Mucosa of stomach (tissue), 1 donor: Measurements from ENCODE around the gene TOPORS.
A peak's percentile ranks its signal among the peaks of the same experiment; 100 is the strongest.
"Not testable (repeated sequence)": the region's sequence is repeated elsewhere in the genome, so short reads cannot be mapped to it uniquely, and the experiment has no call there.

Experiments used
- H3K27me3 ChIP-seq: one replicate; pipeline ENCODE4 v1.7.0; 2013; ENCODE audit warnings: mild to moderate bottlenecking, low read length; ENCODE audit not compliant: control insufficient read depth, insufficient read depth
- H3K36me3 ChIP-seq: one replicate; pipeline ENCODE4 v1.7.0; 2013; ENCODE audit warnings: low read length; ENCODE audit not compliant: control insufficient read depth, insufficient read depth
- H3K4me1 ChIP-seq: one replicate; pipeline ENCODE4 v1.7.0; 2013; ENCODE audit warnings: mild to moderate bottlenecking, low read length; ENCODE audit not compliant: control insufficient read depth, insufficient read depth
- H3K4me3 ChIP-seq: one replicate; pipeline ENCODE4 v1.7.0; 2013; ENCODE audit warnings: low read length
- H3K9ac ChIP-seq: one replicate; pipeline ENCODE4 v1.7.0; 2013; ENCODE audit warnings: mild to moderate bottlenecking, low read length, moderate library complexity
- H3K9me3 ChIP-seq: one replicate; pipeline ENCODE4 v1.7.0; 2013; ENCODE audit warnings: mild to moderate bottlenecking, low read length, moderate library complexity; ENCODE audit not compliant: control insufficient read depth
- donor health status: Pancreatic carcinoma.

The TOPORS gene

DNA sequence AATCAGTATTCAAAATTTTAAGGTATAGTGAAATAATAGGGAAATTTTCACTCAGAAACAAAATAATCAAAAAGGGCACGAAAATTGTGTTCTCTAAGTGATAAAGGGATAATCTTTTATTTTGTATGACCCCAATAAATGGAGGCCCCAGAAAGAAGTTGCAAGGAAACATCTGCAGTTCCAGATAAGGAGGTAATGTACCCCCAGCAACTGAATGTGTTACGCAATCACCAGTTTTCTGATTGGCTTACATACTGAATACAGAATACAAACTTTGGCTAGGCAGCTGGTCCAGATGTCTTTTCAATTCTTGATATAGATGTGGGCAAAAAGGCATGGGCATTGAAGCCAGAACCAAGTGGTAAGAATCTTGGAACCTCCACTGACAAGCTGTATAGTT lies 1.7 kb upstream of the TOPORS start:
- H3K36me3 ChIP-seq = no peaks in the 10 kb centered on the region
- no peak overlapping the region for H3K4me3 ChIP-seq
- no peaks in the 10 kb centered on the region for H3K27me3 ChIP-seq
- no peaks in the 10 kb centered on the region for H3K9me3 ChIP-seq
- no peak overlapping the region for H3K9ac ChIP-seq
- peaks cover 8% of the 10 kb centered on the region for H3K4me1 ChIP-seq

DNA sequence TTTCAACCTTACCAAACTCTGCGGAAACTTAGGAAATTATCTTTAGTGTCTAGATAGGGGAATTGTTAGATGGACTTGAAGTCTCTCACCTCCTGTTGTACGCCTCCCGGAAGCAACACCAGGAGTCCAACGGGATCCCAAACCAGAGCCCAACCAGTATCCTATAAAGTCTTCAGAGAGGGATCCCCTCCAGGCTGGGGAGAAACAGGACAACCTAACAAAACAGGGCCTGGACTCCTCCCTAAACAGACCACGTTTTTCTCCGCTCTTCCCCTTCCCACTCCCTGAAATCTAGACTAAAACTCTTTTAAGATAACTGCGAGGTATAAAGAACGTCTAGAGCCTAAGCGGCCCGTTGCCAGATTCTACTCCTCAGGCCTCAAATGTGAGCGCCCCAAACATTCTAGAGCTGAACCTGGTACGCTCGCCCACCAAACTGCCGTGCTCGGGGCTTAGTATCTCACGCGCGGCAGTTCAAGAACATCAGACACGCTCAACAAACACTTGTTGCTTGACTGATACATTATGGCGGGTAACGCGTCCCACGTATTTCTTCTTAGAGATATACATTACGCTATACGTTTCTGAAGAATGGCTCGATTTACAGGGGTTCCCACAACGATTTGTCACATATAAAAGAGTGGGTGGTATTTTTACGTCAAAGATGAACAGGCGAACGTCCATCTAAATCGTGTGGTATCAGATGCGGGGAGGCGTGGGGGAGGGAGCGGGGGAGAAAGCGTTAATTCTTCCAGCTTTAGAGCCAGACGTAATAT lies 922 bp downstream of the TOPORS start:
- peak overlapping the region; percentile 93 for H3K9ac ChIP-seq
- H3K9me3 ChIP-seq = no peaks in the 10 kb centered on the region
- no peaks in the 10 kb centered on the region for H3K36me3 ChIP-seq
- no peaks in the 10 kb centered on the region for H3K27me3 ChIP-seq
- H3K4me1 ChIP-seq = peaks cover 8% of the 10 kb centered on the region
- peak overlapping the region; percentile 91 for H3K4me3 ChIP-seq

DNA sequence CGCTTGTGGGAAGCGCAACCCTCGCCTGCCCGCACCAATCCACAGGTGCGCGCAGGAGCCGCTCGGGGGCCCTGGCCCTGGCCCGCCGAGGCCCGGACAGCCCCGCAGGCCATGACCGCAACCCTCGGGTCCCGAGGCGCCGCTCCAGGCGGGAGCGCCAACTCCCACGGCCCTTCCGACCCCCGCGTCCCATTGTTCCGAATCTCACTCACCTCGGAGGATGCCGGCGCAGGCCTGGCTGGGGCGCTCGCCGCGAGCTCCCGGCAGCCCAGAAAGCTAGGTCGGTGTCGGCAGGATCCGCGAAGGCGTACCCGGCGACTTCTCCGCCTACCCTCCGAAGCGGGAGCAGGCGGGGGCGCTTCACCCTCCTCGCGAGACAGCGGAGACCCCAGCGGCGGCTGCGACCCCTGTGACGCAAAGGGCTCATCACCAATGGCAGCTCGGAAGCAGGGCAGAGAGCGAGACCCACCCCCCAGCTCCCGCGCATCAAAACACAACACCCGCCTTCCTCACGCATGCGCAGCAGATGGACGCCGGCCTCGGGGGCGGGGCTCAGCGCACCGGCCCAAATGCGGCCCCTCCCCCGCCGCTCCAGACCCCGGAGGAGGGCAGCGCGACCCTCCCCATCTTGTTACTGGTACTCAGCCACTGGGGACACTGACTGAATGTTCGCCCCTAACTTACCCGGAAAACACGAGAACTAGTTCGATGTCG lies 1.7 kb downstream of the TOPORS start:
- H3K27me3 ChIP-seq = no peaks in the 10 kb centered on the region
- no peaks in the 10 kb centered on the region for H3K9me3 ChIP-seq
- peaks cover 8% of the 10 kb centered on the region for H3K4me1 ChIP-seq
- H3K36me3 ChIP-seq = no peaks in the 10 kb centered on the region
- peak overlapping the region; percentile 91 for H3K4me3 ChIP-seq
- H3K9ac ChIP-seq = peak overlapping the region; percentile 93

DNA sequence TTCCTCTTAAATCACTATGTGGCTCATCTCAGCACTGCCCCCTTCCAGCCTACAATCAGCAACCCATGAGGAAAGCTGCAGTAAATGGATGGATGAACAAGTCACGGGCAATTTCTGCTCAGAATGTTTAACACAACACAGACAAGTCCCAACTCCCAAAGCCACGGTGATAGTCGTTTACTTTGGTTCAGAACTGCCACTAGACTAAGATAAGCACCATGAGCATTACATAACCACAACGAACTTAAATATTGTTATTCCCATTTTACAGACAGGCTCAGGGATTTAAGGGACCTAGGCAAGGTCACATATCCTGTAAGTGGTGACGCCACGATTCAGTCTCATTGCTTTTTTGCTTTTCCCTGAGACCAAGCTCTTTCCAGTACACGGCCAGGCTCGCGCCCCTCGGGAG lies 2.2 kb downstream of the TOPORS start:
- Histone ChIP-seq H3K4me3 (peak overlapping the region; percentile 91), H3K9me3 (no peaks in the 10 kb centered on the region), H3K4me1 (peaks cover 8% of the 10 kb centered on the region), H3K27me3 (no peaks in the 10 kb centered on the region), H3K36me3 (no peaks in the 10 kb centered on the region), H3K9ac (peak overlapping the region; percentile 93)

DNA sequence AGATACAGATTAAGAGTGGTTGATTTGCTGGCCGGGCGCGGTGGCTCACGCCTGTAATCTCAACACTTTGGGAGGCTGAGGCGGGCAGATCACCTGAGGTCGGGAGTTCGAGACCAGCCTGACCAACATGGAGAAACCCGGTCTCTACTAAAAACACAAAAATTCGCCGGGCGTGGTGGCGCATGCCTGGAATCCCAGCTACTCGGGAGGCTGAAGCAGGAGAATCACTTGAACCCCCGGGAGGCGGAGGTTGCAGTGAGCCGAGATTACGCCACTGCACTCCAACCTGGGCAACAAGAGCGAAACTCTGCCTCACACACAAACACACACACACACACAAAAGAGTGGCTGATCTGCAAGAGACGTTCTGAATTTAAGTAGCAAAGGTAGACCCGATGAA lies 4.2 kb downstream of the TOPORS start:
- H3K36me3 ChIP-seq, H3K9me3 ChIP-seq, H3K27me3 ChIP-seq, H3K9ac ChIP-seq, H3K4me3 ChIP-seq, H3K4me1 ChIP-seq: not testable (repeated sequence)

DNA sequence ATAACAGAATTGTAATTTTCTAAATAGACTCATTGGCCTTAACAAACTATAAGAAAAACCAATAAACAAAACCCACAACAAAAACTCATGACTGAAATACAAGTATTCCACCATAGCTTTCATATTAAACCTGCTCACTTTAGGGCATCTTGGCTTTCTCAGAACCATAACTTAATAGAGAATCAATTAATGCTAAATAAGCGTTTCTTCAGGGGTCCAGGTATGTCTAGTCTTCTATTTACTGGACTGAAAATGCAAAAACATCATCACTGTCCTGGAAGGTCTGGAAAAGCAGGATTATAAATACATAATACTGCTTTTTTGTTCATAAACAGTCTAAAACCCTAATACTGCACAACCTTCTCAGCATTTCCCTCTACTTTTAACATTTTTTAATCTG lies 6.5 kb downstream of the TOPORS start:
- H3K4me1 ChIP-seq = peaks cover 8% of the 10 kb centered on the region
- no peaks in the 10 kb centered on the region for H3K27me3 ChIP-seq
- peaks cover 9% of the 10 kb centered on the region for H3K36me3 ChIP-seq

DNA sequence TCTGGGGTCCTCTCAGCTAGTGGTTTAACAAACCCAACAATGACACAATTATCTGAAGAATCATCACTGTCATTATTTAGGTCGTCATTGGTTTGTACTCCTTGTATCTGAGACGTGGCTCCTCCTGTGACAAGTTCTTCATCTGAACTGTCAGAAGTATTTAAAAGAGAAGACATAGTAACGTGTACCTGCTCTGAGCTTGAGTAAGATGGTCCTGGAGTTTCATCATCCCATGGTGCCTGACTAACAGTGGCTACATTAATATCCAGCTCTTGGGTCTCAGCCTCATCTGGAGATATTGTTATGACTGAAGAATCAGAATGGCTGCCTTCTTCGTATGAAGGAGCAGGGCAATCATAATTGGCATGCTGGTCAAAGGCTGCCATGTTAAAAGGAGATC lies 9.3 kb downstream of the TOPORS start:
- Histone ChIP-seq H3K4me3 (no peak overlapping the region), H3K36me3 (peaks cover 12% of the 10 kb centered on the region), H3K9me3 (no peaks in the 10 kb centered on the region), H3K4me1 (no peaks in the 10 kb centered on the region), H3K27me3 (no peaks in the 10 kb centered on the region), H3K9ac (no peak overlapping the region)

More for the DNA sequence above, 6.5 kb downstream of the TOPORS start:
- no peak overlapping the region for H3K4me3 ChIP-seq
- H3K9me3 ChIP-seq = no peaks in the 10 kb centered on the region
- H3K9ac ChIP-seq = no peak overlapping the region

DNA sequence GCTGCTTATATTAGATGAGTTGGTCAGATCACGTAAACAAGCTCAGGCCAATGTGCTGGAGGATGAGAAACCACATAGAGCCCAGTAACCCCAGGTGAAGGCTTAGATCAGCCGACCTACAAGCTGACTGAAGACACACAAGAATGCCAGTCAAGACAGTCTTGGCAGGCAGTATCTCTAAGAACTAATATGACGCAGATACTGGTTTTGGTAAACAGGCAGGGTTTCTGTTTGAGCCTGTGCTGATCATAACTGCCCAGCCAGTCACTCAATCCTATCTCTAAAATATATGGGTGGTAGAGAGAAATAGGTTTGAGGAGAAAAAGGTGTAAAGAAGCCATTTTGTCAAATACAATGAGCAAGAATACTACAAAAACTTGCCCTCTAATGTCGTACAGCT lies 18.6 kb downstream of the TOPORS start:
- no peak overlapping the region for H3K9ac ChIP-seq

DNA sequence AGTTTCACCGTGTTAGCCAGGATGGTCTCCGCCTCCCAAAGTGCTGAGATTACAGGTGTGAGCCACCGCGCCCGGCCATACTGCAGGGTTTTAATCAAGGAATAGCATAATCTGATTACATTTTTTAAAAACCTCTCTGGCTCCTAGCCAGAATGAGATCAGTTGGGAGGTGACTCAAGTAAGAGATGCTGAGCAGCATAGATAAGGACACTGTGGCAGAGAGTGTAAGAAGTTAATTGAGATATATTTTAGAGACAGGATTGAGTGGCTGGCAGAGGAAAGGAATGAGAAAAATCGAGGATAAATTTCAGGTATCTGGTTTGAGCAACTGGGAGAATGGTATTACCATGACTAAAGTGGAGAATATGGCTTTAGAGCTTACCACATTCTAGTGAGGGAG lies 19.1 kb downstream of the TOPORS start:
- H3K27me3 ChIP-seq = no peaks in the 10 kb centered on the region
- no peaks in the 10 kb centered on the region for H3K9me3 ChIP-seq
- H3K4me3 ChIP-seq = no peak overlapping the region
- no peak overlapping the region for H3K9ac ChIP-seq
- no peaks in the 10 kb centered on the region for H3K4me1 ChIP-seq
- H3K36me3 ChIP-seq = no peaks in the 10 kb centered on the region

More for the DNA sequence above, 18.6 kb downstream of the TOPORS start:
- H3K4me3 ChIP-seq = no peak overlapping the region
- no peaks in the 10 kb centered on the region for H3K4me1 ChIP-seq
- H3K9me3 ChIP-seq = no peaks in the 10 kb centered on the region
- H3K27me3 ChIP-seq = no peaks in the 10 kb centered on the region
- H3K36me3 ChIP-seq = no peaks in the 10 kb centered on the region

DNA sequence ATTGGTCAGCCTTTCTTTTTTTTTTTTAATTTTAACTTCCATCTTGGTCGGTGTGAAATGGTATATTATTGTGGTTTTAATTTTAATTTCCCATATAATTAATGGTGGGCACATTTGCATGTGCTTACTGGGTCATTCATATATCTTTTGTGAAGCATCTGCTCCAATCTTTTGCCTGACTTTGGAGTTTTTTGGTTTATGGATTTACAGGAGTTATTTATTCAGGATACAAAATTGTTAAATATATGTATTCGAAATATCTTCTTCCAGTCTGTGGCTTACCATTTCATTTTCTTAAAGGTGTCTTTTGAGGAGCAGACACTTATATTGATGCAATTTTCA lies 25.7 kb downstream of the TOPORS start:
- H3K36me3 ChIP-seq = no peaks in the 10 kb centered on the region
- no peaks in the 10 kb centered on the region for H3K9me3 ChIP-seq
- no peaks in the 10 kb centered on the region for H3K4me1 ChIP-seq
- H3K27me3 ChIP-seq = no peaks in the 10 kb centered on the region
- H3K4me3 ChIP-seq = peak overlapping the region; percentile 45
- H3K9ac ChIP-seq = peak overlapping the region; percentile 83

DNA sequence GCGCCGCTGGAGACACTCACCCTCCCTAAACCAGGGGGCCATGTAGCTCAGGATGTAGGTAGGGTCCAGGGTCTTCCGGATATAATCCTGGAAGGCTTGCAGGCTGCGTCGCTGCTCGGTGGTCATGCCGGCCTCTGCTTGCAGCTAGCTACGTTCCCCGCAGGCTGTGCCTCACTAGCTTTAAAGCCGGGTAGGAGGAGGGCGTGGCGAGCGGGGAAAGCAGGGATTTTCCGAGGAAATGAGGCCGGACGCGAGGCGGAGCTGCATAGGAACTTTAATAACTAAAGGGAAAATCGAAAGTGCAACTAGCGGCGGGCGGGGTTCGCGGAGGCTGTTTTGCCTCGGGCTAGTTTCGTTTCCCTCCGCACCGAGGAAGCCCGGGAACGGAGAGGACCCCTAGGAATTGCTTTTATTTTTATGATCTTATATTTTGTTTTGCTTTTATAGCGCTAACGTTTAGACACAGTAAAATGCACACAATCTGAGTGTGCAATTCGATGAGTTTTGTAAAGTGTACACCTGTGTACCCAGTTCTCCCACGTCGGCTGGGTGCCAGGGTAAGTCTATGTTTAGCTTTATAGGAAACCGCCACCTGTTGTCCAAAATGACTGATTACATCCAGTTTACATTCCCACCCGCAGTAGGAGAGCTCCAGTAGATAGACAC lies 26.2 kb downstream of the TOPORS start, which contains the start of gene RIGI:
RIGI (minus strand) TSS at position 156 of the 666 bp plus-strand sequence; CDS start at position 126, 30 bp downstream.
- Histone ChIP-seq H3K27me3 (no peaks in the 10 kb centered on the region), H3K9me3 (no peaks in the 10 kb centered on the region), H3K9ac (peak within 1 kb of the TSS; percentile 83), H3K4me1 (no peaks in the 10 kb centered on the region), H3K36me3 (no peaks in the 10 kb centered on the region), H3K4me3 (peak within 1 kb of the TSS; percentile 81)

DNA sequence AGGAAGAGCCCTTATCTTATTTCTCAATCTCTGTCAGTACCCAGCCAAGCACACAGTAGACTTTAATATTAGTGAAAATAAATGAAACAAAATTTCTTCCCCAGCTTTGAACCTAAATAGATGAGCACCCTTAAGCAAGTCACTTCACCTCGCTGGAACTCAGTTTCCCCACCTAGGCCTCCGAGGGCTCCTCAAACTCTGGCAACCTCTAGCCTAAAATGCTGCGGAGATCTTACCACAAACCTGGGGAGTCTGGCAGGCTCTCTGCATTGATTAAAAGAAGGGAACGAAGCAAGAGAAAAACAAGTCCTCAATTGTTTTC lies 26.7 kb downstream of the TOPORS start:
- Histone ChIP-seq H3K4me1 (no peaks in the 10 kb centered on the region), H3K9ac (peak overlapping the region; percentile 83), H3K36me3 (no peaks in the 10 kb centered on the region), H3K4me3 (peak overlapping the region; percentile 81), H3K9me3 (no peaks in the 10 kb centered on the region), H3K27me3 (no peaks in the 10 kb centered on the region)
